ENCODE data around the gene NUAK1.

The NUAK1 gene

GRCh38 chr12:106089935-106090334, 48.8 kb downstream of the NUAK1 start:
- no peaks in the 10 kb centered on the region for H3K27me3 ChIP-seq (ENCODE audit: control insufficient read depth in 3 of 3, insufficient read depth in 3 of 3, low read depth in 1 of 3, low read length in 3 of 3)
- H3K4me3 ChIP-seq (ENCODE audit: low read length in 2 of 2) = no peak overlapping the region
- H3K18ac ChIP-seq (ENCODE audit: low read length) = no peak overlapping the region
- peaks cover 0 to 10% of the 10 kb centered on the region in 2 donors for H3K4me1 ChIP-seq (ENCODE audit: control insufficient read depth in 2 of 2, insufficient read depth in 1 of 2, low read depth in 1 of 2, low read length in 2 of 2)
- no peak overlapping the region for H3K14ac ChIP-seq (ENCODE audit: low read length)
- no peak overlapping the region for H2BK5ac ChIP-seq (ENCODE audit: low read length)
- H3K27ac ChIP-seq (replicated peaks; ENCODE audit: low read length) = no peak overlapping the region
- H3K36me3 ChIP-seq (replicated peaks in 1 of 2; ENCODE audit: control insufficient read depth in 2 of 2, insufficient read depth in 2 of 2, low read length in 2 of 2) = peaks cover 2 to 96% of the 10 kb centered on the region in 2 donors
- H2AFZ ChIP-seq (ENCODE audit: low read length) = no peak overlapping the region
- H2BK120ac ChIP-seq (ENCODE audit: low read depth, low read length) = no peak overlapping the region
- H3K9me3 ChIP-seq (replicated peaks in 1 of 2; ENCODE audit: control insufficient read depth in 2 of 2, insufficient read depth in 1 of 2, low read depth in 1 of 2, low read length in 2 of 2) = no peaks in the 10 kb centered on the region
- H3K79me1 ChIP-seq (ENCODE audit: low read depth, low read length) = peaks cover 2% of the 10 kb centered on the region
- no CpG with 5 or more reads among the region's 3 CpGs for WGBS, 2 donors (ENCODE audit: extremely low coverage in 2 of 2, insufficient read length in 2 of 2, insufficient replicate concordance in 1 of 2)
- no peak overlapping the region for H4K91ac ChIP-seq (ENCODE audit: low read depth, low read length, poor library complexity)
- H3K9ac ChIP-seq (ENCODE audit: low read depth, low read length, poor library complexity) = no peak overlapping the region
- H4K8ac ChIP-seq (ENCODE audit: low read depth, low read length) = no peak overlapping the region
- H3K23ac ChIP-seq (ENCODE audit: low read depth, low read length, poor library complexity) = no peak overlapping the region
- H2BK15ac ChIP-seq (ENCODE audit: low read length) = no peak overlapping the region
- H2BK12ac ChIP-seq (ENCODE audit: low read length) = no peak overlapping the region
- no peak overlapping the region for H2AK5ac ChIP-seq (ENCODE audit: low read depth, low read length)
- no peak overlapping the region for H3K4ac ChIP-seq (ENCODE audit: low read length)
- DNase-seq (ENCODE audit: low spot score) = no peak
- no peak overlapping the region for H3K4me2 ChIP-seq (ENCODE audit: insufficient read depth, low read length, poor library complexity, severe bottlenecking)

- Histone ChIP-seq H3K4me3 (ENCODE audit: low read length in 2 of 2) (no peak overlapping the region), H3K18ac (ENCODE audit: low read length) (no peak overlapping the region), H3K14ac (ENCODE audit: low read length) (no peak overlapping the region), H4K91ac (ENCODE audit: low read depth, low read length, poor library complexity) (no peak overlapping the region), H3K36me3 (replicated peaks in 1 of 2; ENCODE audit: control insufficient read depth in 2 of 2, insufficient read depth in 2 of 2, low read length in 2 of 2) (peaks cover 2 to 88% of the 10 kb centered on the region in 2 donors), H2BK120ac (ENCODE audit: low read depth, low read length) (no peak overlapping the region), H2BK5ac (ENCODE audit: low read length) (no peak overlapping the region), H2BK15ac (ENCODE audit: low read length) (no peak overlapping the region), H3K79me1 (ENCODE audit: low read depth, low read length) (peaks cover 2% of the 10 kb centered on the region), H3K27ac (replicated peaks; ENCODE audit: low read length) (no peak overlapping the region), H2AFZ (ENCODE audit: low read length) (no peak overlapping the region), H4K8ac (ENCODE audit: low read depth, low read length) (no peak overlapping the region), H3K27me3 (ENCODE audit: control insufficient read depth in 3 of 3, insufficient read depth in 3 of 3, low read depth in 1 of 3, low read length in 3 of 3) (no peaks in the 10 kb centered on the region), H3K9ac (ENCODE audit: low read depth, low read length, poor library complexity) (no peak overlapping the region), H3K4me2 (ENCODE audit: insufficient read depth, low read length, poor library complexity, severe bottlenecking) (no peak overlapping the region), H3K4ac (ENCODE audit: low read length) (no peak overlapping the region), H3K4me1 (ENCODE audit: control insufficient read depth in 2 of 2, insufficient read depth in 1 of 2, low read depth in 1 of 2, low read length in 2 of 2) (peaks cover 3 to 18% of the 10 kb centered on the region in 2 donors), H3K23ac (ENCODE audit: low read depth, low read length, poor library complexity) (no peak overlapping the region), H3K9me3 (replicated peaks in 1 of 2; ENCODE audit: control insufficient read depth in 2 of 2, insufficient read depth in 1 of 2, low read depth in 1 of 2, low read length in 2 of 2) (no peaks in the 10 kb centered on the region), H2BK12ac (ENCODE audit: low read length) (no peak overlapping the region), H2AK5ac (ENCODE audit: low read depth, low read length) (no peak overlapping the region)
- WGBS, 2 donors (ENCODE audit: extremely low coverage in 2 of 2, insufficient read length in 2 of 2, insufficient replicate concordance in 1 of 2) = no CpG with 5 or more reads among the region's 9 CpGs
- no peak for DNase-seq (ENCODE audit: low spot score)
Measured at GRCh38 chr12:106088811-106089485, 49.8 kb downstream of the NUAK1 start.

- no peak overlapping the region for H2AK5ac ChIP-seq (ENCODE audit: low read depth, low read length)
- no peak overlapping the region for H3K14ac ChIP-seq (ENCODE audit: low read length)
- no peak overlapping the region for H2AFZ ChIP-seq (ENCODE audit: low read length)
- no peak overlapping the region for H2BK15ac ChIP-seq (ENCODE audit: low read length)
- no peak overlapping the region for H3K4me2 ChIP-seq (ENCODE audit: insufficient read depth, low read length, poor library complexity, severe bottlenecking)
- no CpG with 5 or more reads among the region's 4 CpGs for WGBS, 2 donors (ENCODE audit: extremely low coverage in 2 of 2, insufficient read length in 2 of 2, insufficient replicate concordance in 1 of 2)
- no peak for DNase-seq (ENCODE audit: low spot score)
- no peak overlapping the region for H4K8ac ChIP-seq (ENCODE audit: low read depth, low read length)
- no peak overlapping the region for H2BK120ac ChIP-seq (ENCODE audit: low read depth, low read length)
- no peak overlapping the region for H3K4me3 ChIP-seq (ENCODE audit: low read length in 2 of 2)
- H3K23ac ChIP-seq (ENCODE audit: low read depth, low read length, poor library complexity) = no peak overlapping the region
- H2BK5ac ChIP-seq (ENCODE audit: low read length) = no peak overlapping the region
- H2BK12ac ChIP-seq (ENCODE audit: low read length) = no peak overlapping the region
- no peaks in the 10 kb centered on the region for H3K27me3 ChIP-seq (ENCODE audit: control insufficient read depth in 3 of 3, insufficient read depth in 3 of 3, low read depth in 1 of 3, low read length in 3 of 3)
- H3K18ac ChIP-seq (ENCODE audit: low read length) = no peak overlapping the region
- no peak overlapping the region for H3K4ac ChIP-seq (ENCODE audit: low read length)
- H3K79me1 ChIP-seq (ENCODE audit: low read depth, low read length) = peaks cover 2% of the 10 kb centered on the region
- no peak overlapping the region for H3K27ac ChIP-seq (replicated peaks; ENCODE audit: low read length)
- H3K9ac ChIP-seq (ENCODE audit: low read depth, low read length, poor library complexity) = no peak overlapping the region
- no peaks in the 10 kb centered on the region for H3K9me3 ChIP-seq (replicated peaks in 1 of 2; ENCODE audit: control insufficient read depth in 2 of 2, insufficient read depth in 1 of 2, low read depth in 1 of 2, low read length in 2 of 2)
- H3K4me1 ChIP-seq (ENCODE audit: control insufficient read depth in 2 of 2, insufficient read depth in 1 of 2, low read depth in 1 of 2, low read length in 2 of 2) = peaks cover 7 to 22% of the 10 kb centered on the region in 2 donors
- no peak overlapping the region for H4K91ac ChIP-seq (ENCODE audit: low read depth, low read length, poor library complexity)
- H3K36me3 ChIP-seq (replicated peaks in 1 of 2; ENCODE audit: control insufficient read depth in 2 of 2, insufficient read depth in 2 of 2, low read length in 2 of 2) = peaks cover 2 to 87% of the 10 kb centered on the region in 2 donors
Measured at GRCh38 chr12:106088246-106088808, 50.4 kb downstream of the NUAK1 start.

GRCh38 chr12:106086696-106087095, 52.1 kb downstream of the NUAK1 start:
- no peak for DNase-seq (ENCODE audit: low spot score)
- H3K4me1 ChIP-seq (ENCODE audit: control insufficient read depth in 2 of 2, insufficient read depth in 1 of 2, low read depth in 1 of 2, low read length in 2 of 2) = peaks cover 13 to 33% of the 10 kb centered on the region in 2 donors
- no peak overlapping the region for H3K14ac ChIP-seq (ENCODE audit: low read length)
- H3K9ac ChIP-seq (ENCODE audit: low read depth, low read length, poor library complexity) = no peak overlapping the region
- H3K23ac ChIP-seq (ENCODE audit: low read depth, low read length, poor library complexity) = no peak overlapping the region
- H2BK12ac ChIP-seq (ENCODE audit: low read length) = no peak overlapping the region
- H2AFZ ChIP-seq (ENCODE audit: low read length) = no peak overlapping the region
- H4K8ac ChIP-seq (ENCODE audit: low read depth, low read length) = no peak overlapping the region
- no peak overlapping the region for H3K4me3 ChIP-seq (ENCODE audit: low read length in 2 of 2)
- H3K79me1 ChIP-seq (ENCODE audit: low read depth, low read length) = peaks cover 2% of the 10 kb centered on the region
- H3K27me3 ChIP-seq (ENCODE audit: control insufficient read depth in 3 of 3, insufficient read depth in 3 of 3, low read depth in 1 of 3, low read length in 3 of 3) = no peaks in the 10 kb centered on the region
- no peak overlapping the region for H2BK15ac ChIP-seq (ENCODE audit: low read length)
- no peak overlapping the region for H2BK5ac ChIP-seq (ENCODE audit: low read length)
- H2BK120ac ChIP-seq (ENCODE audit: low read depth, low read length) = no peak overlapping the region
- peaks cover 0 to 16% of the 10 kb centered on the region in 2 donors for H3K9me3 ChIP-seq (replicated peaks in 1 of 2; ENCODE audit: control insufficient read depth in 2 of 2, insufficient read depth in 1 of 2, low read depth in 1 of 2, low read length in 2 of 2)
- H4K91ac ChIP-seq (ENCODE audit: low read depth, low read length, poor library complexity) = no peak overlapping the region
- no peak overlapping the region for H3K4me2 ChIP-seq (ENCODE audit: insufficient read depth, low read length, poor library complexity, severe bottlenecking)
- H3K18ac ChIP-seq (ENCODE audit: low read length) = no peak overlapping the region
- no peak overlapping the region for H2AK5ac ChIP-seq (ENCODE audit: low read depth, low read length)
- no CpG with 5 or more reads among the region's 19 CpGs for WGBS, 2 donors (ENCODE audit: extremely low coverage in 2 of 2, insufficient read length in 2 of 2, insufficient replicate concordance in 1 of 2)
- no peak overlapping the region for H3K4ac ChIP-seq (ENCODE audit: low read length)
- peaks cover 5 to 88% of the 10 kb centered on the region in 2 donors for H3K36me3 ChIP-seq (replicated peaks in 1 of 2; ENCODE audit: control insufficient read depth in 2 of 2, insufficient read depth in 2 of 2, low read length in 2 of 2)
- no peak overlapping the region for H3K27ac ChIP-seq (replicated peaks; ENCODE audit: low read length)

Measured in neuronal stem cell (in vitro differentiated cells).